Hepatocyte (in vitro differentiated cells): ENCODE measurements around the gene TMPRSS4.

Experiments used
- CTCF ChIP-seq: fragments of 200-600 bp; sonication (generic); IDR thresholded peaks from 2 replicates; pipeline ENCODE4 v1.5.1; 2016; ENCODE audit warnings: antibody characterized with exemption, mild to moderate bottlenecking; ENCODE audit not compliant: poor library complexity
- EZH2 ChIP-seq: fragments of 200-600 bp; sonication (generic); IDR thresholded peaks from 2 replicates; pipeline ENCODE4 v1.6.1; 2016; ENCODE audit warnings: antibody characterized with exemption, mild to moderate bottlenecking, borderline replicate concordance

- TF ChIP-seq CTCF (no peak), EZH2 (no peak)
These were observed 59.9 kb downstream of the TMPRSS4 start for GRCh38 chr11:118136801-118137200.
